Measurements from ENCODE around the gene LIPA.
"Not testable (repeated sequence)": the region's sequence is repeated elsewhere in the genome, so short reads cannot be mapped to it uniquely, and the experiment has no call there.

LIPA gene

GRCh38 chr10:89207181-89207800 lies 44.3 kb downstream of the LIPA start, which contains the start of gene CH25H:
Gene CH25H (minus strand): TSS chr10:89207317. CDS start chr10:89207292, 25 bp downstream.
- DNase-seq = peak; percentile 16

GRCh38 chr10:89206402-89207180 lies 45.0 kb downstream of the LIPA start:
- DNase-seq = peak; percentile 31

GRCh38 chr10:89204621-89205185 lies 46.9 kb downstream of the LIPA start:
- DNase-seq = no peak

- no peak for DNase-seq
Observed at GRCh38 chr10:89203237-89203636, 48.3 kb downstream of the LIPA start.

- DNase-seq = no peak
Observed at GRCh38 chr10:89202033-89202425, 49.5 kb downstream of the LIPA start.

- DNase-seq = no peak
Observed at GRCh38 chr10:89201345-89202032, 50.1 kb downstream of the LIPA start.

- DNase-seq = no peak
Observed at GRCh38 chr10:89197473-89197872, 54.1 kb downstream of the LIPA start.

GRCh38 chr10:89191301-89191700 lies 60.3 kb downstream of the LIPA start:
- not testable (repeated sequence) for DNase-seq

GRCh38 chr10:89189211-89189734 lies 62.3 kb downstream of the LIPA start:
- DNase-seq = no peak

GRCh38 chr10:89185658-89186057 lies 65.9 kb downstream of the LIPA start:
- no peak for DNase-seq

GRCh38 chr10:89184638-89185037 lies 66.9 kb downstream of the LIPA start:
- DNase-seq = no peak

- no peak for DNase-seq
Observed at GRCh38 chr10:89183571-89183970, 68.0 kb downstream of the LIPA start.

GRCh38 chr10:89182894-89183293 lies 68.7 kb downstream of the LIPA start:
- DNase-seq = no peak

- no peak for DNase-seq
Observed at GRCh38 chr10:89175816-89176215, 75.8 kb downstream of the LIPA start.

- no peak for DNase-seq
Observed at GRCh38 chr10:89173075-89173474, 78.5 kb downstream of the LIPA start.

GRCh38 chr10:89171996-89172395 lies 79.6 kb downstream of the LIPA start:
- DNase-seq = no peak

- no peak for DNase-seq
Observed at GRCh38 chr10:89171263-89171872, 80.2 kb downstream of the LIPA start.

GRCh38 chr10:89168354-89168900 lies 83.1 kb downstream of the LIPA start:
- not testable (repeated sequence) for DNase-seq

GRCh38 chr10:89167915-89168314 lies 83.7 kb downstream of the LIPA start:
- no peak for DNase-seq

- DNase-seq = no peak
Observed at GRCh38 chr10:89165923-89166322, 85.7 kb downstream of the LIPA start.

- DNase-seq = no peak
Observed at GRCh38 chr10:89164920-89165319, 86.7 kb downstream of the LIPA start.

- DNase-seq = no peak
Observed at GRCh38 chr10:89164080-89164479, 87.5 kb downstream of the LIPA start.

Data from activated effector memory CD4-positive, alpha-beta T cell treated with Interleukin-2 at 50 U/mL for 16 hours (primary cell).